ENCODE data around the gene TLK1.
"Not testable (repeated sequence)": the region's sequence is repeated elsewhere in the genome, so short reads cannot be mapped to it uniquely, and the experiment has no call there.

The TLK1 gene

GRCh38 chr2:171086352-171087290 is 74.1 kb downstream of the TLK1 start:
- no peak overlapping the region; the same call in 1 of the 2 replicates for H3K4me3 ChIP-seq (ENCODE audit: low read depth, low read length)
- TF ChIP-seq, protein P1, sequence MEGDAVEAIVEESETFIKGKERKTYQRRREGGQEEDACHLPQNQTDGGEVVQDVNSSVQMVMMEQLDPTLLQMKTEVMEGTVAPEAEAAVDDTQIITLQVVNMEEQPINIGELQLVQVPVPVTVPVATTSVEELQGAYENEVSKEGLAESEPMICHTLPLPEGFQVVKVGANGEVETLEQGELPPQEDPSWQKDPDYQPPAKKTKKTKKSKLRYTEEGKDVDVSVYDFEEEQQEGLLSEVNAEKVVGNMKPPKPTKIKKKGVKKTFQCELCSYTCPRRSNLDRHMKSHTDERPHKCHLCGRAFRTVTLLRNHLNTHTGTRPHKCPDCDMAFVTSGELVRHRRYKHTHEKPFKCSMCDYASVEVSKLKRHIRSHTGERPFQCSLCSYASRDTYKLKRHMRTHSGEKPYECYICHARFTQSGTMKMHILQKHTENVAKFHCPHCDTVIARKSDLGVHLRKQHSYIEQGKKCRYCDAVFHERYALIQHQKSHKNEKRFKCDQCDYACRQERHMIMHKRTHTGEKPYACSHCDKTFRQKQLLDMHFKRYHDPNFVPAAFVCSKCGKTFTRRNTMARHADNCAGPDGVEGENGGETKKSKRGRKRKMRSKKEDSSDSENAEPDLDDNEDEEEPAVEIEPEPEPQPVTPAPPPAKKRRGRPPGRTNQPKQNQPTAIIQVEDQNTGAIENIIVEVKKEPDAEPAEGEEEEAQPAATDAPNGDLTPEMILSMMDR (IDR thresholded peaks at IDR 0.05; ENCODE audit: control insufficient read depth, extremely low read depth, insufficient read depth), result peak; percentile 62
- DNase-seq (ENCODE audit: low read depth), result peak; percentile 67

DNA sequence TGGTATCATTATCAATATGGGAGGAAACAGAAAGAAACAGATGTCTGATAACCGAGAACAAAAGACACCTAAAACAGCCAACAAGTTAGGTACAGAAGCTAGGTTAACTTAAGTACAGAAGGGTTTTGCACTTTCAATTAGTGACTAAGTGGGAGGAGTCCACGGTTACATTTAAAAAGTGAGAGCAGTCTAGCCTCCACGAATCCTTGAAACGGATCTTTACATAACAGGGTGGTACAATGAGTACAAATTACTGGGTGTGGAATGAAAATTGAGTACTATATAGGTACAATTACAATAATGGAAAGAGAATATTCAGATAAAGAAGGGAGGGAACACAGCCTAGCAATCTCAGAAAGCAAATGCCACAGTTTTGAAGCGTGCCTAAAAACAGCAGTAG is 76.6 kb downstream of the TLK1 start:
- TF ChIP-seq, protein P1 (IDR thresholded peaks at IDR 0.05; ENCODE audit: control insufficient read depth, extremely low read depth, insufficient read depth), result no peak
- DNase-seq (ENCODE audit: low read depth), result no peak
- H3K4me3 ChIP-seq (ENCODE audit: low read depth, low read length), result no peak overlapping the region

- TF ChIP-seq, protein P1 (IDR thresholded peaks at IDR 0.05; ENCODE audit: control insufficient read depth, extremely low read depth, insufficient read depth), result no peak
- DNase-seq (ENCODE audit: low read depth), result no peak
- H3K4me3 ChIP-seq (ENCODE audit: low read depth, low read length), result no peak overlapping the region
Observed at GRCh38 chr2:171083451-171083850, 77.2 kb downstream of the TLK1 start.

- TF ChIP-seq, protein P1 (IDR thresholded peaks at IDR 0.05; ENCODE audit: control insufficient read depth, extremely low read depth, insufficient read depth), result no peak
- no peak for DNase-seq (ENCODE audit: low read depth)
- no peak overlapping the region for H3K4me3 ChIP-seq (ENCODE audit: low read depth, low read length)
Observed at GRCh38 chr2:171081649-171082111, 79.0 kb downstream of the TLK1 start.

GRCh38 chr2:171080607-171081006 is 80.1 kb downstream of the TLK1 start:
- TF ChIP-seq, protein P1 (IDR thresholded peaks at IDR 0.05; ENCODE audit: control insufficient read depth, extremely low read depth, insufficient read depth), result no peak
- no peak for DNase-seq (ENCODE audit: low read depth)
- H3K4me3 ChIP-seq (ENCODE audit: low read depth, low read length), result no peak overlapping the region

DNA sequence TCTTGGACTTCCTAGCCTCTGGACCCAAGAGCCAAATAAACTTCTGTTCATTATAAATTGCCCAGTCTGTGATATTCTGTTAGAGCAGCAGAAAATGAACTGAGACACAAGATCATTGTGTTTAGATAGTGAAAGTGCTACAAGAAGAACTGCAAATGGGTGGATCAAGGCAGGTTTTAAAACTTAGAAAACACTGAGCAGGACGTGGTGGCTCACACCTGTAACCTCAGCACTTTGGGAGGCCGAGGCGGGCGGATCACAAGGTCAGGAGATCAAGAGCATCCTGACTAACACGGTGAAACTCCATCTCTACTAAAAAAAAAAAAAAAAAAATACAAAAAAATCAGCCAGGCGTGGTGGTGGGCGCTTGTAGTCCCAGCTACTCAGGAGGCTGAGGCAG is 84.3 kb downstream of the TLK1 start:
- not testable (repeated sequence) for H3K4me3 ChIP-seq (ENCODE audit: low read depth, low read length); DNase-seq (ENCODE audit: low read depth)

DNA sequence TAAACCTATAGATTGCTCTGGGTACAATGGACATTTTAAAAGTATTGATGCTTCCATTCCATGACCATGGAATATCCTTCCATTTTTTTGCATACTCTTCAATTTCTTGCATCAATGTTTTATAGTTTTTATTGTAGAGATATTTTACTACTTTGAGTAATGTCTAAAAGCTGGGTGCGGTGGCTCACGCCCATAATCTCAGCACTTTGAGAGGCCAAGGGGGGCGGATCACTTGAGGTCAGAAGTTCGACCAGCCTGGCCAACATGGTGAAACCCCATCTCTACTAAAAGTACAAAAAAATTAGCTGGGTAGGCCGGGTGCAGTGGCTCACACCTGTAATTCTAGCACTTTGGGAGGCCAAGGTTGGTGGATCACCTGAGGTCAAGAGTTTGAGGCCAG is 88.5 kb downstream of the TLK1 start:
- DNase-seq (ENCODE audit: low read depth), result no peak
- TF ChIP-seq, protein P1 (IDR thresholded peaks at IDR 0.05; ENCODE audit: control insufficient read depth, extremely low read depth, insufficient read depth), result no peak
- no peak overlapping the region for H3K4me3 ChIP-seq (ENCODE audit: low read depth, low read length)

All from LNCaP clone FGC (cell line).